Nephron (organoid): Measurements from ENCODE around the gene ZNF14.

ENCODE experiments used
- H3K27ac Mint-ChIP-seq, 3 experiments: 2 replicates each; pipeline ENCODE4 v1.8.0; 2020; ENCODE audit warnings: mixed read lengths in 3 of 3, mild to moderate bottlenecking in 2 of 3, moderate library complexity in 1 of 3
- H3K27me3 Mint-ChIP-seq: 2 replicates; pipeline ENCODE4 v1.8.0; 2021; ENCODE audit warnings: low read depth, mild to moderate bottlenecking, moderate library complexity, mixed read lengths
- H3K36me3 Mint-ChIP-seq: 2 replicates; pipeline ENCODE4 v1.8.0; 2020; ENCODE audit warnings: low read depth, mixed read lengths
- H3K4me1 Mint-ChIP-seq: 2 replicates; pipeline ENCODE4 v1.8.0; 2020; ENCODE audit warnings: mixed read lengths
- H3K4me3 Mint-ChIP-seq, 3 experiments: 2 replicates each; pipeline ENCODE4 v1.8.0; 2020; ENCODE audit warnings: mild to moderate bottlenecking in 3 of 3, mixed read lengths in 3 of 3, moderate library complexity in 2 of 3
- H3K9me3 Mint-ChIP-seq: 2 replicates; pipeline ENCODE4 v1.8.0; 2020; ENCODE audit warnings: mixed read lengths
- TF ChIP-seq, protein P1 (sequence below), 3 experiments: fragments of 200-600 bp; sonication (generic); IDR thresholded peaks; one replicate each; pipeline ENCODE4 v1.5.0; 2021; ENCODE audit warnings: antibody characterized with exemption in 3 of 3; ENCODE audit not compliant: unreplicated experiment in 3 of 3

The ZNF14 gene

DNA sequence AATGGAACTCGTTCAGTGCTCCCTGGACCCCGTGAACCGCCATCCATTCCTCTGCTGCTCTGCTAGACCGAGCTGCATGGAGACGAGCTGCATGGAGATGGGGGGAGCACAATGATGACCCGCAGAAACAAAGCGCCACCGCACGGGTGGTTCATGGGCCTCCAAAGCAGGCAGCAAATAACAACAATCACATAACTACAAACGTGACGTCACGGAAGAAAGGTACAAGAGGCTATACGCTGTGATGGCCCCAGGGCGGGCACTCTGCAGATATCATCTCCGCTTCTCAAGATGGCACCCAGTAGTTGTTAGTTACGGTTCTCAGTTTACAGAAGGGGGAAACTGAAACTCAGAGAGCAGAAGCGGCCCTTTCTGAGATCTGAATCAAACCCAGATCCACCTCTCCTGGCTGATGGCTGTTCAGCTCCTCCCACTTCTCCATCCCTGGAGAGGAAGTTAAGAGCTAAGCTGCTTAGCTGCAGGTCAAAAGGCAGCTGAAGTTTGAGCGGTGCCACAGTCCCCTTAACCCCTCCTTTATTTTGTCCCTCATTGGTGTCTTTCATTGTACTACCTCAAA, 71.1 kb downstream of the ZNF14 start:
- peaks cover 18% of the 10 kb centered on the region for H3K36me3 Mint-ChIP-seq
- TF ChIP-seq, protein P1, sequence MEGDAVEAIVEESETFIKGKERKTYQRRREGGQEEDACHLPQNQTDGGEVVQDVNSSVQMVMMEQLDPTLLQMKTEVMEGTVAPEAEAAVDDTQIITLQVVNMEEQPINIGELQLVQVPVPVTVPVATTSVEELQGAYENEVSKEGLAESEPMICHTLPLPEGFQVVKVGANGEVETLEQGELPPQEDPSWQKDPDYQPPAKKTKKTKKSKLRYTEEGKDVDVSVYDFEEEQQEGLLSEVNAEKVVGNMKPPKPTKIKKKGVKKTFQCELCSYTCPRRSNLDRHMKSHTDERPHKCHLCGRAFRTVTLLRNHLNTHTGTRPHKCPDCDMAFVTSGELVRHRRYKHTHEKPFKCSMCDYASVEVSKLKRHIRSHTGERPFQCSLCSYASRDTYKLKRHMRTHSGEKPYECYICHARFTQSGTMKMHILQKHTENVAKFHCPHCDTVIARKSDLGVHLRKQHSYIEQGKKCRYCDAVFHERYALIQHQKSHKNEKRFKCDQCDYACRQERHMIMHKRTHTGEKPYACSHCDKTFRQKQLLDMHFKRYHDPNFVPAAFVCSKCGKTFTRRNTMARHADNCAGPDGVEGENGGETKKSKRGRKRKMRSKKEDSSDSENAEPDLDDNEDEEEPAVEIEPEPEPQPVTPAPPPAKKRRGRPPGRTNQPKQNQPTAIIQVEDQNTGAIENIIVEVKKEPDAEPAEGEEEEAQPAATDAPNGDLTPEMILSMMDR (IDR thresholded peaks at IDR 0.05; ENCODE audit: unreplicated experiment in 3 of 3): no peak
- H3K4me1 Mint-ChIP-seq: peaks cover 20% of the 10 kb centered on the region
- no peaks in the 10 kb centered on the region for H3K27me3 Mint-ChIP-seq
- H3K9me3 Mint-ChIP-seq: no peaks in the 10 kb centered on the region
- H3K27ac Mint-ChIP-seq: peak overlapping the region in 1 of 3 experiments; percentile 48
- peak overlapping the region; percentile 92 to 95 (median 94) for H3K4me3 Mint-ChIP-seq

DNA sequence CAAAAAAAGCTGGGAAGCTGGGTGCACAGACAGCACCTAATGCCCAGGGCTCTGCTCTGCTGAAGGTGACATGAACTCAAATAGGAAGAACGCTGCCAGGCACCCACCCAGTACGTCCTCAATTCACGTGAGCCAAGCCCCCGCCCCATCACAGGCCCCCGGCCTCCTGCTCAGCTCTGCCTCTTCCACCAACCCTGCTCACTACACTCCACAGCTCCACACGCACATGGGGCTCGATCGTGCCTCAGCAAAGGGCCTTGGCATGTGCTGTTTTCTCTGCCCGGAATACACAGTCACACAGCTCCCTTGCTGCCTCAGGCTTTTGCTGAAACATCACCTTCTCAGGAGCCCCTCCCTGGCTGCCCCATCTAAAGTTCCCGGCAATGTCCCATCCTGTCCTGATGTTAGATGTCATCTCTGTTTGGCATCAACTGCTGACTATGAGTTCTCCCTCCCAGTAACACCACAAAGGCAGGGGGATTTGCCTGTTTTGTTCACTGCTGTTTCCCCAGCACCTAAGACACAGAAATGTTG, 71.7 kb downstream of the ZNF14 start:
- Mint-ChIP-seq H3K36me3 (peaks cover 20% of the 10 kb centered on the region), H3K9me3 (no peaks in the 10 kb centered on the region), H3K27me3 (no peaks in the 10 kb centered on the region), H3K4me3 (peak overlapping the region; percentile 92 to 95 (median 94)), H3K27ac (peak overlapping the region in 1 of 3 experiments; percentile 68), H3K4me1 (peaks cover 20% of the 10 kb centered on the region)
- TF ChIP-seq, protein P1 (IDR thresholded peaks at IDR 0.05; ENCODE audit: unreplicated experiment in 3 of 3): no peak
